Measurements from ENCODE around the gene PTPN4. TPM values are rescaled to one million over a fixed set of nuclear protein-coding genes. Genes with fewer than 3 reads are reported as not detected.
A peak's percentile ranks its signal among the peaks of the same experiment; 100 is the strongest.

PTPN4 gene
- total and polyA plus RNA-seq, 2 donors from 2014 or later = 7.4 to 46.4 TPM

DNA sequence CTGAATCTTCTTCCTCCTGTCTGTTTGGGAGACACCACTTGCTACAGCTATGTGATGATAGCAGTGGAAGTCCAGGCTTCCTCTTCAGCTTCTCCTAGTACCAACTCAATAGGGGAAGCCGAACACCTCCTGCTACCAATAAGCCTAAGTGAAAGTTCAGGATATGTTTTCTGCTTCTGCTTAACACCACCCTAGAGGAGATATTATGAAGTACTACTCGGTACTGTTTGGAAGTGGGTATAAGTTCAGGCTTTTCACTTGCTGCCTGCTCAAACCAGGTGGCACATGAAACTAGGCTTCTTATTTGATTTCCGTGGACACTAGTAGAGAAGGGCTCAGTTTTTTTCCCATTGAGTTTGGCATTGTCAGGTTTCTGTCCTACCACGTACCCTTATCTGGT is 99.8 kb downstream of the PTPN4 start:
- DNase-seq (no peak), FAIRE-seq (no peak)
- Histone ChIP-seq H3K4me3 (ENCODE audit: low read length in 3 of 3) (no peak overlapping the region), H3K9me3 (ENCODE audit: control insufficient read depth in 2 of 3, insufficient read depth in 1 of 3, low read length in 3 of 3) (no peaks in the 10 kb centered on the region), H3K9ac (ENCODE audit: low read length in 3 of 3) (no peak overlapping the region), H3K36me3 (ENCODE audit: control insufficient read depth in 2 of 3, insufficient read depth in 3 of 3, low read length in 3 of 3) (no peaks in the 10 kb centered on the region), H3K27me3 (ENCODE audit: control insufficient read depth, insufficient read depth, low read length) (no peaks in the 10 kb centered on the region), H3K4me1 (ENCODE audit: control insufficient read depth in 2 of 3, insufficient read depth in 2 of 3, low read depth in 1 of 3, low read length in 3 of 3) (peaks cover 0 to 3% (median 0%) of the 10 kb centered on the region in 3 donors), H3K27ac (ENCODE audit: low read depth in 2 of 2, low read length in 2 of 2) (no peak overlapping the region)
- intact Hi-C loops (cut with DNase I) = no loop called here
- TF ChIP-seq, protein P1, sequence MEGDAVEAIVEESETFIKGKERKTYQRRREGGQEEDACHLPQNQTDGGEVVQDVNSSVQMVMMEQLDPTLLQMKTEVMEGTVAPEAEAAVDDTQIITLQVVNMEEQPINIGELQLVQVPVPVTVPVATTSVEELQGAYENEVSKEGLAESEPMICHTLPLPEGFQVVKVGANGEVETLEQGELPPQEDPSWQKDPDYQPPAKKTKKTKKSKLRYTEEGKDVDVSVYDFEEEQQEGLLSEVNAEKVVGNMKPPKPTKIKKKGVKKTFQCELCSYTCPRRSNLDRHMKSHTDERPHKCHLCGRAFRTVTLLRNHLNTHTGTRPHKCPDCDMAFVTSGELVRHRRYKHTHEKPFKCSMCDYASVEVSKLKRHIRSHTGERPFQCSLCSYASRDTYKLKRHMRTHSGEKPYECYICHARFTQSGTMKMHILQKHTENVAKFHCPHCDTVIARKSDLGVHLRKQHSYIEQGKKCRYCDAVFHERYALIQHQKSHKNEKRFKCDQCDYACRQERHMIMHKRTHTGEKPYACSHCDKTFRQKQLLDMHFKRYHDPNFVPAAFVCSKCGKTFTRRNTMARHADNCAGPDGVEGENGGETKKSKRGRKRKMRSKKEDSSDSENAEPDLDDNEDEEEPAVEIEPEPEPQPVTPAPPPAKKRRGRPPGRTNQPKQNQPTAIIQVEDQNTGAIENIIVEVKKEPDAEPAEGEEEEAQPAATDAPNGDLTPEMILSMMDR (IDR thresholded peaks at IDR 0.05; ENCODE audit: borderline replicate concordance, extremely low read depth, insufficient read depth) = no peak

DNA sequence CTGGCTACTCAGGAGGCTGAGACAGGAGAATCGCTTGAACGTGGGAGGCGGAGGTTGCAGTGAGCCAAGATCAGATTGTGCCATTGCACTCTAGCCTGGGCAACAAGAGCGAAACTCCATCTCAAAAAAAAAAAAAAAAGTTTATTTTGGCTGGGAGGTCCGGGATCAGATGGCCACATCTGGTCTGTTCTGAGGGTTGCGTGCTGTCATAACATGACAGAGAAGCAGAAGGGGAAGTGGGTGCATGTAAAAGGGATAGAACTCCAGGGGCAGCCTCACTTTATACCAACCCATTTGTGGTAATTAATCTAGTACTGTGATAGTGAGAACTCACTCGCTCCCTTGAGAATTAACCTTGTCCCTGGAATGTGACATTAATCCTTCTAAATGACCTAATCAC is 101.2 kb downstream of the PTPN4 start:
- Histone ChIP-seq H3K4me1 (ENCODE audit: control insufficient read depth in 2 of 3, insufficient read depth in 2 of 3, low read depth in 1 of 3, low read length in 3 of 3) (peaks cover 0 to 3% (median 0%) of the 10 kb centered on the region in 3 donors), H3K36me3 (ENCODE audit: control insufficient read depth in 2 of 3, insufficient read depth in 3 of 3, low read length in 3 of 3) (no peaks in the 10 kb centered on the region), H3K27ac (ENCODE audit: low read depth in 2 of 2, low read length in 2 of 2) (no peak overlapping the region), H3K4me3 (ENCODE audit: low read length in 3 of 3) (no peak overlapping the region), H3K9ac (ENCODE audit: low read length in 3 of 3) (no peak overlapping the region), H3K27me3 (ENCODE audit: control insufficient read depth, insufficient read depth, low read length) (no peaks in the 10 kb centered on the region), H3K9me3 (ENCODE audit: control insufficient read depth in 2 of 3, insufficient read depth in 1 of 3, low read length in 3 of 3) (no peaks in the 10 kb centered on the region)
- DNase-seq (no peak), FAIRE-seq (no peak)
- intact Hi-C loops (cut with DNase I) = no loop called here
- TF ChIP-seq, protein P1 (IDR thresholded peaks at IDR 0.05; ENCODE audit: borderline replicate concordance, extremely low read depth, insufficient read depth) = no peak

DNA sequence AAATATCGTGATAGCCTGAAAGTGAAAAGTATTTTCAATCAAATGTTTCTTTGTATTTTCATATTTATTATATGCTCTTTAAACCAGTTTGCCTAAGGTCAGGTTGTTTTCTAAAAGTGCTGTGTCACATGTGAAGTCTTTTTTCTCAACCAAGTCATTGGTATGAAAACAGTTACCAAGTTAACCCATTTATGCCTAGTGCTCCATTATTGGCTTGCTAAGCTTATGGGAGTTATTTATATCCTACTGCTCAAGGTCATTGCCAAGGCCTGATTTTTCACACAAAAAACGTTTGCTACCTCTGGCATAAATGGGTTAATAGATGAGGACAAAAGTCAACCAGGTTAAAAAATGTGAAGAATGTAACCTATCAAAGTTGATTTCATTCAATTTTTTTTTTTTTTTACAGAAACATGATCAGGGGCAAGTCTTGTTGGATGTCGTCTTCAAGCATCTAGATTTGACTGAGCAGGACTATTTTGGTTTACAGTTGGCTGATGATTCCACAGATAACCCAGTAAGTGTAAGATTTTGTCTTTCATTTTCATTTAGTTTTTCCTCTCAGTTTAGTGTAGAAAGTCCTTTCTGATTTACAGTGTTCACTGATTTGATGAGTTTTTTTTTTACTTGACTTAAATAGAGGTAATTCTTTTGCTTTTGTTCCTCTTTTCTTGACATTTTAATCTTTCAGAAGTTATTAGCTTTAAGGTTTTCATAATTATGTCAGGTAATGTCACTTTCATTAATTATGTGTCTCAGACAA is 102.6 kb downstream of the PTPN4 start:
- Histone ChIP-seq H3K27ac (ENCODE audit: low read depth in 2 of 2, low read length in 2 of 2) (no peak overlapping the region), H3K9ac (ENCODE audit: low read length in 3 of 3) (no peak overlapping the region)
- intact Hi-C loops (cut with DNase I) = no loop called here

More for the DNA sequence above, 102.6 kb downstream of the PTPN4 start:
- TF ChIP-seq, protein P1 (IDR thresholded peaks at IDR 0.05; ENCODE audit: borderline replicate concordance, extremely low read depth, insufficient read depth) = no peak
- no peak overlapping the region for H3K4me3 ChIP-seq (ENCODE audit: low read length in 3 of 3)
- peak; percentile 30 for FAIRE-seq
- no peak for DNase-seq
- H3K9me3 ChIP-seq (ENCODE audit: control insufficient read depth in 2 of 3, insufficient read depth in 1 of 3, low read length in 3 of 3) = no peaks in the 10 kb centered on the region
- H3K27me3 ChIP-seq (ENCODE audit: control insufficient read depth, insufficient read depth, low read length) = no peaks in the 10 kb centered on the region
- peaks cover 0 to 3% (median 0%) of the 10 kb centered on the region in 3 donors for H3K4me1 ChIP-seq (ENCODE audit: control insufficient read depth in 2 of 3, insufficient read depth in 2 of 3, low read depth in 1 of 3, low read length in 3 of 3)
- no peaks in the 10 kb centered on the region for H3K36me3 ChIP-seq (ENCODE audit: control insufficient read depth in 2 of 3, insufficient read depth in 3 of 3, low read length in 3 of 3)

Data from kidney (tissue), 14 donors.